Fibroblast of skin of right biceps (primary cell): Measurements from ENCODE around the gene HDAC8.
A peak's percentile ranks its signal among the peaks of the same experiment; 100 is the strongest.

Source experiments
- DNase-seq: peaks from one replicate; pipeline ENCODE4 v3.0.0-alpha.2; 2013

Gene HDAC8

GRCh38 chrX:72313707-72314641 is 258.7 kb downstream of the HDAC8 start:
- no peak for DNase-seq

GRCh38 chrX:72312311-72312940 is 260.2 kb downstream of the HDAC8 start:
- no peak for DNase-seq

- no peak for DNase-seq
These were observed 263.2 kb downstream of the HDAC8 start for GRCh38 chrX:72309297-72310071.

- DNase-seq = peak; percentile 63
These were observed 263.9 kb downstream of the HDAC8 start for GRCh38 chrX:72308566-72309296.

GRCh38 chrX:72308209-72308565 is 264.5 kb downstream of the HDAC8 start:
- DNase-seq = no peak

- no peak for DNase-seq
These were observed 265.0 kb downstream of the HDAC8 start for GRCh38 chrX:72307646-72308051.

- peak; percentile 51 for DNase-seq
These were observed 265.6 kb downstream of the HDAC8 start for GRCh38 chrX:72306851-72307645.

GRCh38 chrX:72306085-72306801 is 266.4 kb downstream of the HDAC8 start:
- DNase-seq = no peak

- no peak for DNase-seq
These were observed 267.2 kb downstream of the HDAC8 start, which contains the start of gene CITED1 for GRCh38 chrX:72305286-72306084. CITED1 (minus strand) TSS chrX:72305914; CDS start chrX:72302869, 3,045 bp downstream.

GRCh38 chrX:72304877-72305276 is 267.8 kb downstream of the HDAC8 start:
- no peak for DNase-seq

GRCh38 chrX:72301781-72302180 is 270.9 kb downstream of the HDAC8 start:
- no peak for DNase-seq

- DNase-seq = no peak
These were observed 272.6 kb downstream of the HDAC8 start for GRCh38 chrX:72299891-72300630.

- DNase-seq = peak; percentile 14
These were observed 274.5 kb downstream of the HDAC8 start for GRCh38 chrX:72297953-72298730.

GRCh38 chrX:72296991-72297390 is 275.7 kb downstream of the HDAC8 start:
- no peak for DNase-seq

GRCh38 chrX:72295745-72296144 is 276.9 kb downstream of the HDAC8 start:
- no peak for DNase-seq

GRCh38 chrX:72294497-72294896 is 278.1 kb downstream of the HDAC8 start:
- DNase-seq = no peak

- DNase-seq = no peak
These were observed 290.3 kb downstream of the HDAC8 start for GRCh38 chrX:72282302-72282701.

GRCh38 chrX:72280321-72280845 is 292.3 kb downstream of the HDAC8 start:
- peak; percentile 63 for DNase-seq
